HEK293T (cell line): ENCODE data around the gene OR1N2.
"Not testable (repeated sequence)": the region's sequence is repeated elsewhere in the genome, so short reads cannot be mapped to it uniquely, and the experiment has no call there.

ENCODE experiments used
- BHLHE40 ChIP-seq: fragments of 450-650 bp; IDR thresholded peaks from 2 replicates; pipeline ENCODE4 v1.6.1; 2016; ENCODE audit warnings: mild to moderate bottlenecking, moderate library complexity, borderline replicate concordance
- CTBP1 ChIP-seq: fragments of 450-650 bp; IDR thresholded peaks from 2 replicates; pipeline ENCODE4 v1.6.1; 2016; ENCODE audit warnings: borderline replicate concordance
- ELF4 ChIP-seq: fragments of 450-650 bp; IDR thresholded peaks from 2 replicates; pipeline ENCODE4 v1.6.1; 2017; ENCODE audit warnings: antibody characterized with exemption
- FOXA1 ChIP-seq: fragments of 450-650 bp; IDR thresholded peaks from 2 replicates; pipeline ENCODE4 v1.6.1; 2016; ENCODE audit warnings: mild to moderate bottlenecking
- FOXK2 ChIP-seq: fragments of 450-650 bp; IDR thresholded peaks from 2 replicates; pipeline ENCODE4 v1.6.1; 2016; ENCODE audit warnings: mild to moderate bottlenecking
- FOXM1 ChIP-seq: fragments of 450-650 bp; IDR thresholded peaks from 2 replicates; pipeline ENCODE4 v1.6.1; 2017; ENCODE audit warnings: mild to moderate bottlenecking, borderline replicate concordance
- HDGF ChIP-seq: fragments of 450-650 bp; IDR thresholded peaks from 2 replicates; pipeline ENCODE4 v1.6.1; 2017; ENCODE audit warnings: antibody characterized with exemption, borderline replicate concordance
- L3MBTL2 ChIP-seq: fragments of 450-650 bp; conservative IDR thresholded peaks from 2 replicates; pipeline ENCODE4 v1.6.1; 2016; ENCODE audit warnings: mild to moderate bottlenecking
- NFRKB ChIP-seq: fragments of 450-650 bp; IDR thresholded peaks from 2 replicates; pipeline ENCODE4 v1.6.1; 2016; ENCODE audit warnings: mild to moderate bottlenecking, moderate library complexity
- SP1 ChIP-seq: fragments of 450-650 bp; IDR thresholded peaks from 2 replicates; pipeline ENCODE4 v1.6.1; 2017
- SUZ12 ChIP-seq: fragments of 450-650 bp; IDR thresholded peaks from 2 replicates; pipeline ENCODE4 v1.6.1; 2016; ENCODE audit warnings: mild to moderate bottlenecking
- TARDBP ChIP-seq: fragments of 450-650 bp; IDR thresholded peaks from 2 replicates; pipeline ENCODE4 v1.6.1; 2016
- ZNF384 ChIP-seq: fragments of 450-650 bp; IDR thresholded peaks from 2 replicates; pipeline ENCODE4 v1.6.1; 2016
- TF ChIP-seq, protein P1 (sequence below): fragments of 450-650 bp; IDR thresholded peaks from 2 replicates; pipeline ENCODE4 v1.6.1; 2016

DNA sequence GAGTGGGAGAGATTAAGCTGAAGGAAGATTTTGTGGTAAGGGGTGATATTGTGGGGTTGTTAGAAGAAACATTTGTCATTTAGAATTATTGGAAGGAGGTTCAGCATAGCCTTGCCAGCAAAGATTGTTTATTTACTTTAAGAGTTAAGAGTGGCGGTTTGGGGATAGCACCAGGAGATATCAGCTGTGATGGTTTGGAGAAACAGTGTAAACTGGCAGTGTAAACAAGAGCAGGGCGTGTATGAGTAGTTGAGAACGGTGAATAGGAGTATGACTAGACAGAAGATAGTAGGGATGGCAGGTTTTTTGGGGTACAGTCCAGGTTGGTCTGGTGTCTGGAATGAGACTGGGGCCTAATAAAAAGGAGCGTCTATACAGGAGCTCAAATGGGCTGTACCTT is 21.8 kb upstream of the OR1N2 start:
- not testable (repeated sequence) for TF ChIP-seq BHLHE40, HDGF, TARDBP, ELF4, FOXM1, FOXA1, SP1, CTBP1, FOXK2, L3MBTL2, ZNF384, SUZ12, NFRKB
- TF ChIP-seq, protein P1, sequence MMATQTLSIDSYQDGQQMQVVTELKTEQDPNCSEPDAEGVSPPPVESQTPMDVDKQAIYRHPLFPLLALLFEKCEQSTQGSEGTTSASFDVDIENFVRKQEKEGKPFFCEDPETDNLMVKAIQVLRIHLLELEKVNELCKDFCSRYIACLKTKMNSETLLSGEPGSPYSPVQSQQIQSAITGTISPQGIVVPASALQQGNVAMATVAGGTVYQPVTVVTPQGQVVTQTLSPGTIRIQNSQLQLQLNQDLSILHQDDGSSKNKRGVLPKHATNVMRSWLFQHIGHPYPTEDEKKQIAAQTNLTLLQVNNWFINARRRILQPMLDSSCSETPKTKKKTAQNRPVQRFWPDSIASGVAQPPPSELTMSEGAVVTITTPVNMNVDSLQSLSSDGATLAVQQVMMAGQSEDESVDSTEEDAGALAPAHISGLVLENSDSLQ: not testable (repeated sequence)
